Measurements from ENCODE around the gene ADCY3. TPM values are rescaled to one million over a fixed set of nuclear protein-coding genes. Genes with fewer than 3 reads are reported as not detected.

The ADCY3 gene
- 70.7 to 89.9 TPM (median 83.8 TPM) in 5 replicates for total RNA-seq (2022; extraction: Qiagen RNA extraction)

DNA sequence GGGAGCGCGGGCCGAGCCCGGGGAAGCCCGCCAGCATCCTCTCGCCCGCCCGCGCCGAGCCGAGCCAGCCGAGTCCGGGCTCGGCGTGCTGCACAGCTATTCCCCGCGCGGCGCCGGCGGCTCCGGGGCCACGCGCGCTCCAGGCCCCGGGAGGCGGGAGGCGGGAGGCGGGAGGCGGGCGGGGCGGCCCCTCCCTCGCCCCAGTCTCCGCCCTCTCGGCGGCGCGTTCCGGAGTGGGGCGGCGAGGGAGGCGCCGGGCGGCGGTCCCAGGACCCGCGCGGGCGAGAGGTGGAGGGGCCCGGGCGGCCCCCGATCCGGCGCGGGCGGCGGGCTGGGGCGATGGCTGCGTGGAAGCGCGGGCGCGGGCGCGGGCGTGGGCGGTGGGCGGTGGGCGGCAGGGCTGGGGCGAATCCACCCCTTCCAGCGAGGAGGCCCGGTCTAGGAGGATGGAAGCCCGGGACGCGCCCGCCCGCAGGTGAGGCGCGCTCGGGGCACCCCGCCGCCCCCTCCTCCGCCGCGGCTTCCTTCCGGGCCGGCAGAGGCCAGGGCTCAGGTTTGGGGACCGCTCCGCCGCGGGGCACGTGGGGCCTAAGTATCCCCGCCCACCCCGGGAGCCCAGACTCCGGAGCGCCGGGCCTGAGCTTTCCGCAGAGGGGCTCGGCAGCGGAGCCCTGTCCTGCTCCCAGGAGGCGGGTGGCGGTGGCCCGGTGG, at the start of gene ADCY3:
TSS of gene ADCY3 (minus strand) at position 140 of the 711 bp plus-strand sequence. CDS start 1,250 bp downstream, outside the sequence.

DNA sequence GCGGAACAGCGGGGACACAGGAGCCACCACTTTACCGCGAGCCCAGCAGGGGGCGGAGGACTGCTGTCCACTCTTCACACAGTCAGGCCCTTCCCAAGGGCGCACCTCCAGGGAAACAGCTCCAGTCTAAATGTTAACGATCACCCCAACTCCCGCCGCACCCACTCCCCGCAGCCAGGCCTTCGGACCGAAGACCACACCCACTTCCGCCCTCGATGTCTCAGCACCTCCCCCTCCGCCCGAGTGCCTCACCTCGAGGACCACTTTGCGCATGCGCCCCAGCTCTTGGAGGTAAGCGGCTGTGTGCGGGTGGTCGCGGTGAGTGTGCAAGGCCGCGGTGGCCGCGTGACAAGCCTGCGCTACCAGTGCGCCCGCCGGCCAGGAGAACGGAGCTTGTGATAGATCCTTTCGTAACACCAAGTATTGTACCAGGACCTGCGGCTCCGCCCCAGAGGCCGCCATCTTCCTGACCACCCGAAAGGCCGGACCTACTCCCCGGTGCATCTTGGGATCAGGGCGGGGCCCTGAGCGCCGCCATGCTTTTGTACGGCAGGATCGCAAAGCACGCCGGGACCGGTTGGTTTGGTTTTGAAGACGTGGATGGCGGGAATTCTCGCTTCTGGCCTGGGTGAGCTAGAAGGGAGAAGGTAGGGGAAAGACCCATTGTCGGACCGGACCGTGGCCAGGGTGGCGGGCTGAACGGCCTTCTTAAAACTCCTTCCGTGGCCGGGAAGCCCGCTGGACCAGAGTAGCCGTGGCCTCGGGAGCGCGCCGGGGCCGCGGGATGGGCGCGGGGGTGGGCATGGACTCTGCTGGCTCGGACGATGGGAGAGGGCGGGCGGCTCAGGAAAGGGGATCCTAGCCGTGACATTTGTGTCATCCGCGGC, 126.9 kb downstream of the ADCY3 start, which contains the start of the genes CENPO and PTRHD1:
TSS of gene CENPO (plus strand) at position 552 of the 887 bp plus-strand sequence. CDS start 495 bp downstream, outside the sequence.
TSS of gene PTRHD1 (minus strand) at position 518 of the 887 bp plus-strand sequence. CDS start at position 504, 14 bp downstream.

Other genes with a start within 250 kb of the ADCY3 start
- 46.0 to 70.8 TPM (median 67.3 TPM) in 5 replicates for gene PTRHD1, start 126.8 kb downstream of the ADCY3 start, total RNA-seq (2022; extraction: Qiagen RNA extraction)
- 44.3 to 53.9 TPM (median 46.9 TPM) in 5 replicates for gene CENPO, start 126.8 kb downstream of the ADCY3 start, total RNA-seq (2022; extraction: Qiagen RNA extraction)
- 1.7 to 3.1 TPM (median 1.9 TPM) in 5 replicates for gene DNAJC27, start 51.7 kb upstream of the ADCY3 start, total RNA-seq (2022; extraction: Qiagen RNA extraction)
- gene EFR3B, start 121.8 kb upstream of the ADCY3 start, total RNA-seq (2022; extraction: Qiagen RNA extraction), result 10.0 to 10.5 TPM (median 10.3 TPM) in 5 replicates
- gene POMC, start 248.3 kb upstream of the ADCY3 start, total RNA-seq (2022; extraction: Qiagen RNA extraction), result 0.14 TPM in 1 of 5 replicates, not detected in the others

Measured in A549 treated with Mapracorat at 1 μM for 4 hours (cell line).